Adipose tissue (tissue), 3 donors: ENCODE measurements around the gene SMG7. TPM values are rescaled to one million over a fixed set of nuclear protein-coding genes. Genes with fewer than 3 reads are reported as not detected.

Experiments
- H3K27ac ChIP-seq: one replicate; pipeline ENCODE4 v1.5.1; 2013; ENCODE audit warnings: low read depth, low read length
- WGBS, 3 donors: extraction: QIAGEN DNeasy Blood & Tissue Kit; methylation state at CpG; one replicate each; pipeline ENCODE4 v1.1.7; 2013; 5-methylcytosine and 5-hydroxymethylcytosine counted together
- polyA plus RNA-seq, 3 donors: library from polyadenylated mRNA; stranded (reverse); fragments of 200-250 nt; gene quantifications; one replicate each; pipeline ENCODE4 v1.2.3, GENCODE V29; 2013
- donor health status: healthy with polysubstance abuse.
- donor health status: Bipolar disorder and iron deficiency.
- donor health status: healthy.

SMG7 gene
- polyA plus RNA-seq, 3 donors, result 14.3 to 16.5 (median 16.3) TPM

- no peak overlapping the region for H3K27ac ChIP-seq
- WGBS, 3 donors, result 40 to 66% (median 50%) methylated on average over 2 of the region's 2 CpGs
Measured at GRCh38 chr1:183598386-183598785, 126.1 kb downstream of the SMG7 start.

DNA sequence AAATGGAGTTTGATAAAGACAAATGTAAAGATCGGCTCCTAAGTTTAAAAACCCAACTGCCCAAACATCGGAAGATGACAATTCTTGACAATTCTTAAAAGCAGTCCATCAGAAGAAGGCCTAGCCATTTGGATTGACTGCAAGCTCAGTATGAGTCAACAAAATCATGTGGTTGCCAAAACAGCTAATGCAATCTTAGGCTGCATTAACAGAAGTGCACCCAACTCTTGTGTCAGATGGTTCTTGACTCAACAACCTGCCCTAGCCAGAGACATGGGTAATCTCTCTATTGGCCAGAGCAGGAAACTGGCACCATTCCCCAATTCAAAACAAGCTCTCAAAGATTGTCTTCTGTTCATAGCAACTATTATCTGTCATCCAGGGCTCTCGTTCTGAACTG, 127.8 kb downstream of the SMG7 start:
- H3K27ac ChIP-seq, result peak overlapping the region; percentile 42
- whole genome bisulfite sequencing, 3 donors, result 71 to 85% (median 75%) methylated on average over 3 of the region's 3 CpGs

DNA sequence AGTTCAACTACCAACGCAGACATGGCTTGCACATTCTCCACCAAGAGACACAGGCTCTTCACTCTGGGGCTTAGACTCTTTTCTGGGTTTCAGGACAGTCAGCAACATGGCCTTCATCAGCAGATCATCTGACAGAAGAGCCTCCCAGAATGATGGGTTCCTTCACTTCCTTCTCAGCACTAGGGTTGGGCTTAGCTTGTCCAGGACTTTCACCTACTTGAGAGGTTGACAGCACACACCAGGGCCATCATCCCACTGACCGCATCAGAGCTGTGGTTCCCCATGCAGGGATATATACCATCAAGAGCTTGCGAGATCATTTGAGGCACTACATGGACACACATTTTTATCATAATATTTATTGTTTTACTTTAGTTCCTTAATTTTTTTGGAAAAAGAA, 128.3 kb downstream of the SMG7 start:
- H3K27ac ChIP-seq, result peak overlapping the region; percentile 42
- WGBS, 3 donors, result 90 to 91% (median 91%) methylated on average over 3 of the region's 3 CpGs

DNA sequence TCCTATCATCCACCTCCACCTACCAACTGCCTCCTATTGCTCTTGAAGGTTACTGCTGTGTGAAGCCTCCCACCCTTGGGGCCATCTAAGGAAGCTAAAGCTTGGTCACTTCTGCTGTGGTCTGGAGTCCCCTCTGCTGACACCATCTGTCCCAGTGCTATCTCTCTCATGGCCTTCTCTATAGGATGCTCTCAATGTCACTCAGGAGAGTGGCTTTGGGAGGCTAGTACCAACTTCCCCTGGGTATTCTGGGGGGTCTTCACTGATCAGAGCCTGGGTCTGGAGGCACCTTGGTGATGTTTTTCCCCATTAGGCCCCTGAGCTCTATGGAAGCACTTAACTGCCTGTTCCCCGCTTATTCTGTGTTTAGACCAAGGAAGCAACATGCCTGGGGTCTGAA, 130.2 kb downstream of the SMG7 start:
- no peak overlapping the region for H3K27ac ChIP-seq
- WGBS, 3 donors, result 93 to 100% (median 96%) methylated on average over 1 of the region's 1 CpG

Other genes starting within 250 kb of the SMG7 start
- 1 to 10 TPM in 2 of 3 donors, under 1 TPM in 1; 0.90 to 1.9 (median 1.3) TPM for gene NMNAT2, start 54.1 kb upstream of the SMG7 start, polyA plus RNA-seq
- 10 to 100 TPM in 2 of 3 donors, 1 to 10 TPM in 1; 4.0 to 30.8 (median 22.5) TPM for gene NCF2, start 118.0 kb downstream of the SMG7 start, polyA plus RNA-seq
- gene ARPC5, start 163.3 kb downstream of the SMG7 start, polyA plus RNA-seq, result 100 to 1,000 TPM in 1 of 3 donors, 10 to 100 TPM in 2; 30.5 to 137 (median 73.8) TPM
- gene APOBEC4, start 180.8 kb downstream of the SMG7 start, polyA plus RNA-seq, result under 1 TPM in 1 of 3 donors, not detected in 2; 0.02 TPM